Activated B cell treated with CpG ODN at 0.5 μM for 24 hours (primary cell): ENCODE results near the gene ZNF576. TPM values are rescaled to one million over a fixed set of nuclear protein-coding genes. Genes with fewer than 3 reads are reported as not detected.
"Not testable (repeated sequence)": the region's sequence is repeated elsewhere in the genome, so short reads cannot be mapped to it uniquely, and the experiment has no call there.

Experiments
- ATAC-seq: fragments of 200-7000 bp; cut with Tn5 transposase; one replicate; pipeline ENCODE4 v1.10.0; 2021; ENCODE audit warnings: low read depth, mild to moderate bottlenecking, moderate library complexity
- CTCF ChIA-PET: fragments of 350-600 bp; sonication (Branson Sonifier 250); formaldehyde crosslinking; loops from one replicate; lab custom pipeline; 2021; ENCODE audit warnings: antibody characterized with exemption; lab: Charles Lee
- POLR2A ChIA-PET: fragments of 350-600 bp; sonication (Branson Sonifier 250); formaldehyde crosslinking; loops from one replicate; lab custom pipeline; 2021; ENCODE audit warnings: antibody characterized with exemption; lab: Charles Lee
- DNase-seq: peaks from one replicate; pipeline ENCODE4 v3.0.0; 2022
- H3K27ac Mint-ChIP-seq: one replicate; pipeline ENCODE4 v1.8.0; 2020; ENCODE audit warnings: mixed read lengths
- H3K27me3 Mint-ChIP-seq: one replicate; pipeline ENCODE4 v1.8.0; 2021; ENCODE audit warnings: mixed read lengths
- H3K36me3 Mint-ChIP-seq: one replicate; pipeline ENCODE4 v1.8.0; 2021; ENCODE audit warnings: low read depth, mixed read lengths
- H3K4me1 Mint-ChIP-seq: one replicate; pipeline ENCODE4 v1.8.0; 2021; ENCODE audit warnings: mixed read lengths
- H3K4me3 Mint-ChIP-seq: one replicate; pipeline ENCODE4 v1.8.0; 2020; ENCODE audit warnings: mild to moderate bottlenecking, mixed read lengths
- H3K9me3 Mint-ChIP-seq: one replicate; pipeline ENCODE4 v1.8.0; 2020; ENCODE audit warnings: mixed read lengths
- CTCF ChIP-seq: fragments of 200-600 bp; IDR thresholded peaks from one replicate; pipeline ENCODE4 v1.8.0; 2022; ENCODE audit warnings: antibody characterized with exemption, mild to moderate bottlenecking
- intact Hi-C: fragments of 100-400 bp; cut with micrococcal nuclease; formaldehyde crosslinking; loops from one replicate; pipeline ENCODE4 v1.15.1; 2024
- total RNA-seq: library from RNA; stranded (reverse); gene quantifications from 2 replicates; pipeline ENCODE4 v1.2.3, GENCODE V29; 2022

ZNF576 gene
- total RNA-seq, 1 donor from 2014 or later, result 17.3 TPM

- Mint-ChIP-seq H3K4me1 (peaks cover 10% of the 10 kb centered on the region), H3K4me3 (no peak overlapping the region), H3K27ac (no peak overlapping the region), H3K36me3 (no peaks in the 10 kb centered on the region), H3K9me3 (peaks cover 4% of the 10 kb centered on the region), H3K27me3 (peaks cover 20% of the 10 kb centered on the region)
- no peak for DNase-seq
- no peak for TF ChIP-seq CTCF
- ChIA-PET CTCF (no interaction called here), POLR2A (interaction anchor here (0.7 kb wide), 1 partner anchor 124 kb away, joined by 6 read pairs; no protein-coding TSS in a partner anchor)
- no peak for ATAC-seq
- intact Hi-C loops, result no loop called here
These were observed 47.8 kb downstream of the ZNF576 start for GRCh38 chr19:43644181-43644580.

- no peak for ATAC-seq
- intact Hi-C loops, result no loop called here
- H3K4me3 Mint-ChIP-seq, result no peak overlapping the region
These were observed 52.2 kb downstream of the ZNF576 start for GRCh38 chr19:43648633-43649032.

GRCh38 chr19:43649514-43649913 is 53.1 kb downstream of the ZNF576 start:
- H3K36me3 Mint-ChIP-seq, result no peaks in the 10 kb centered on the region
- ChIA-PET CTCF (no interaction called here), POLR2A (no interaction called here)
- intact Hi-C loops, result no loop called here
- ATAC-seq (no peak), DNase-seq (no peak)
- H3K4me3 Mint-ChIP-seq, result no peak overlapping the region
- no peak overlapping the region for H3K27ac Mint-ChIP-seq
- H3K4me1 Mint-ChIP-seq, result no peaks in the 10 kb centered on the region
- peaks cover 4% of the 10 kb centered on the region for H3K9me3 Mint-ChIP-seq
- H3K27me3 Mint-ChIP-seq, result peaks cover 3% of the 10 kb centered on the region
- TF ChIP-seq CTCF, result no peak

More at GRCh38 chr19:43648633-43649032, 52.2 kb downstream of the ZNF576 start:
- Mint-ChIP-seq H3K27me3 (peaks cover 3% of the 10 kb centered on the region), H3K4me1 (no peaks in the 10 kb centered on the region), H3K36me3 (no peaks in the 10 kb centered on the region), H3K27ac (no peak overlapping the region), H3K9me3 (peaks cover 4% of the 10 kb centered on the region)
- no peak for TF ChIP-seq CTCF
- CTCF ChIA-PET, result no interaction called here
- POLR2A ChIA-PET, result no interaction called here
- DNase-seq, result no peak

GRCh38 chr19:43650276-43650675 is 53.9 kb downstream of the ZNF576 start:
- H3K27ac Mint-ChIP-seq, H3K27me3 Mint-ChIP-seq, CTCF ChIA-PET, ATAC-seq, DNase-seq, H3K36me3 Mint-ChIP-seq, H3K4me1 Mint-ChIP-seq, POLR2A ChIA-PET, H3K4me3 Mint-ChIP-seq, H3K9me3 Mint-ChIP-seq, intact Hi-C loops: not testable (repeated sequence)

Other genes starting within 250 kb of the ZNF576 start
- not detected in 2 replicates for gene CD177, start 242.9 kb upstream of the ZNF576 start, total RNA-seq
- not detected in 2 replicates for gene TEX101, start 181.7 kb upstream of the ZNF576 start, total RNA-seq
- gene LYPD3, start 131.0 kb upstream of the ZNF576 start, total RNA-seq, result 0.24 TPM in 1 of 2 replicates, not detected in the other
- 32.2 and 34.5 TPM in 2 replicates for gene PHLDB3, start 91.8 kb upstream of the ZNF576 start, total RNA-seq
- 16.3 and 16.7 TPM in 2 replicates for gene ETHE1, start 69.4 kb upstream of the ZNF576 start, total RNA-seq
- gene ZNF575, start 63.4 kb upstream of the ZNF576 start, total RNA-seq, result 1.9 and 3.4 TPM in 2 replicates
- gene XRCC1, start 21.1 kb upstream of the ZNF576 start, total RNA-seq, result 31.9 and 34.5 TPM in 2 replicates
- 1.9 and 2.1 TPM in 2 replicates for gene PINLYP, start 20.8 kb upstream of the ZNF576 start, total RNA-seq
- gene IRGQ, start 461 bp upstream of the ZNF576 start, total RNA-seq, result 13.1 and 14.1 TPM in 2 replicates
- 0.29 and 0.42 TPM in 2 replicates for gene SRRM5, start 15.5 kb downstream of the ZNF576 start, total RNA-seq
- gene ZNF428, start 23.0 kb downstream of the ZNF576 start, total RNA-seq, result 26.2 and 29.1 TPM in 2 replicates
- 0.95 TPM in 1 of 2 replicates, not detected in the other for gene CADM4, start 43.3 kb downstream of the ZNF576 start, total RNA-seq
- 0.66 and 0.71 TPM in 2 replicates for gene PLAUR, start 73.6 kb downstream of the ZNF576 start, total RNA-seq
- not detected in 2 replicates for gene IRGC, start 119.5 kb downstream of the ZNF576 start, total RNA-seq
- gene SMG9, start 158.4 kb downstream of the ZNF576 start, total RNA-seq, result 91.2 and 105 TPM in 2 replicates
- 137 and 154 TPM in 2 replicates for gene KCNN4, start 184.4 kb downstream of the ZNF576 start, total RNA-seq
- gene LYPD5, start 205.9 kb downstream of the ZNF576 start, total RNA-seq, result 0.44 TPM in 1 of 2 replicates, not detected in the other
- gene ZNF283, start 230.7 kb downstream of the ZNF576 start, total RNA-seq, result 10.4 and 13.0 TPM in 2 replicates